ENCODE data around the gene EIF2S3.
"Not testable (repeated sequence)": the region's sequence is repeated elsewhere in the genome, so short reads cannot be mapped to it uniquely, and the experiment has no call there.

EIF2S3 gene

GRCh38 chrX:24055043-24055356 is 244 bp downstream of the EIF2S3 start:
- no peak overlapping the region for H3K4me3 ChIP-seq (ENCODE audit: low read length)
- no peaks in the 10 kb centered on the region for H3K27me3 ChIP-seq (ENCODE audit: insufficient read depth, low read length)
- peaks cover 31% of the 10 kb centered on the region for H3K36me3 ChIP-seq (ENCODE audit: insufficient read depth, low read depth, low read length)
- H3K9ac ChIP-seq (ENCODE audit: low read depth, low read length), result no peak overlapping the region; the same call in 1 of the 2 replicates
- peak overlapping the region; percentile 95 for H3K27ac ChIP-seq (ENCODE audit: low read length)
- H3K9me3 ChIP-seq (ENCODE audit: insufficient read depth, low read depth, low read length), result no peaks in the 10 kb centered on the region
- H3K4me1 ChIP-seq (ENCODE audit: insufficient read depth, low read length), result no peaks in the 10 kb centered on the region

GRCh38 chrX:24063488-24063887 is 8.7 kb downstream of the EIF2S3 start:
- Histone ChIP-seq H3K36me3 (ENCODE audit: insufficient read depth, low read depth, low read length) (peaks cover 89% of the 10 kb centered on the region), H3K27me3 (ENCODE audit: insufficient read depth, low read length) (no peaks in the 10 kb centered on the region), H3K9me3 (ENCODE audit: insufficient read depth, low read depth, low read length) (no peaks in the 10 kb centered on the region), H3K4me1 (ENCODE audit: insufficient read depth, low read length) (no peaks in the 10 kb centered on the region), H3K9ac (ENCODE audit: low read depth, low read length) (no peak overlapping the region), H3K27ac (ENCODE audit: low read length) (no peak overlapping the region), H3K4me3 (ENCODE audit: low read length) (no peak overlapping the region)

- no peak overlapping the region for H3K27ac ChIP-seq (ENCODE audit: low read length)
- H3K36me3 ChIP-seq (ENCODE audit: insufficient read depth, low read depth, low read length), result peaks cover 92% of the 10 kb centered on the region
- H3K27me3 ChIP-seq (ENCODE audit: insufficient read depth, low read length), result no peaks in the 10 kb centered on the region
- H3K9ac ChIP-seq (ENCODE audit: low read depth, low read length), result no peak overlapping the region
- H3K4me3 ChIP-seq (ENCODE audit: low read length), result no peak overlapping the region
- H3K4me1 ChIP-seq (ENCODE audit: insufficient read depth, low read length), result no peaks in the 10 kb centered on the region
- no peaks in the 10 kb centered on the region for H3K9me3 ChIP-seq (ENCODE audit: insufficient read depth, low read depth, low read length)
These were observed 15.1 kb downstream of the EIF2S3 start for GRCh38 chrX:24069877-24070276.

DNA sequence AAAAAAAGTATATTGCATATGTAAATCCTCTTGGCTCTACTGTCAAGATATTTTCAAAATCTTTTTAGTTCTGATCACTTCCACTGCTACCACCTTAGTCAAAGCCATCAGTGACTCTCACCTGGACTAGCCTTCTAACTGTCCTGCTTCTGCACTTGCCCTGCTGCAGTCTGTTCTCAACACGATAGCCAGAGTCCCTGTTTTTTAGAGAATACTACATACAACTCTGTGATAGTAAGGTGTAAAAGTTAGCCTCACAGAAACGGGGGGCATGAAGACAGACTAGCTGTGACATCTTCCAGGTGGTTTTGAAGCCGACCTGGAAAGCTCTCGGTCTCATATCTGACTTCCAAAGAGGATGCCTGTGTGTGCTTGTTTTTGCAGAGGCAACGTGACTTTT is 24.7 kb downstream of the EIF2S3 start:
- Histone ChIP-seq H3K9ac (ENCODE audit: low read depth, low read length) (no peak overlapping the region), H3K27ac (ENCODE audit: low read length) (no peak overlapping the region), H3K36me3 (ENCODE audit: insufficient read depth, low read depth, low read length) (peaks cover 43% of the 10 kb centered on the region), H3K9me3 (ENCODE audit: insufficient read depth, low read depth, low read length) (no peaks in the 10 kb centered on the region), H3K4me3 (ENCODE audit: low read length) (no peak overlapping the region), H3K27me3 (ENCODE audit: insufficient read depth, low read length) (no peaks in the 10 kb centered on the region), H3K4me1 (ENCODE audit: insufficient read depth, low read length) (no peaks in the 10 kb centered on the region)

GRCh38 chrX:24080245-24080644 is 25.5 kb downstream of the EIF2S3 start:
- H3K9me3 ChIP-seq (ENCODE audit: insufficient read depth, low read depth, low read length); H3K4me1 ChIP-seq (ENCODE audit: insufficient read depth, low read length); H3K27ac ChIP-seq (ENCODE audit: low read length); H3K9ac ChIP-seq (ENCODE audit: low read depth, low read length); H3K4me3 ChIP-seq (ENCODE audit: low read length); H3K27me3 ChIP-seq (ENCODE audit: insufficient read depth, low read length): not testable (repeated sequence)
- peaks cover 35% of the 10 kb centered on the region for H3K36me3 ChIP-seq (ENCODE audit: insufficient read depth, low read depth, low read length)

- no peaks in the 10 kb centered on the region for H3K9me3 ChIP-seq (ENCODE audit: insufficient read depth, low read depth, low read length)
- no peak overlapping the region for H3K9ac ChIP-seq (ENCODE audit: low read depth, low read length)
- peaks cover 30% of the 10 kb centered on the region for H3K36me3 ChIP-seq (ENCODE audit: insufficient read depth, low read depth, low read length)
- H3K27me3 ChIP-seq (ENCODE audit: insufficient read depth, low read length), result no peaks in the 10 kb centered on the region
- no peak overlapping the region for H3K4me3 ChIP-seq (ENCODE audit: low read length)
- H3K27ac ChIP-seq (ENCODE audit: low read length), result no peak overlapping the region
- H3K4me1 ChIP-seq (ENCODE audit: insufficient read depth, low read length), result no peaks in the 10 kb centered on the region
These were observed 25.9 kb downstream of the EIF2S3 start for GRCh38 chrX:24080704-24081103.

DNA sequence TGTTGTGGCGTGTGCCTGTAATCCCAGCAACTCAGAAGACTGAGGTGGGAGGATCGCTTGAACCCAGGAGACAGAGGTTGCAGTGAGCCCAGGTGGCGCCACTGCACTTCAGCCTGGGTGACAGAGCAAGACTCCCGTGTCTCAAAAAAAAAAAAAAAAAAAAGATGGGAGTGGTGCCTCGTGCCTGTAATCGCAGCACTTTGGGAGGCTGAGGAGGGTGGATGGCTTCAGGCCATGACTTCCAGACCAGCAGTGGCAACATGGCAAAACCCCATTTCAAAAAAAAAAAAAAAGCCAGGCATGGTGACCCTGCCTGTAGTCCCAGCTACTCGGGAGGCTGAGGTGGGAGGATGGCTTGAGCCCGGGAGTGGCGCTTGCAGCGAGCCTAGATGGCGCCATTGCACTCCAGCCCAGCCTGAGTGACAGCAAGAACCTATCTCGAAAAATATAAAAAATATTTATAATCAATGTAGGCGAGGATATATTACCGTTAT is 27.0 kb downstream of the EIF2S3 start:
- Histone ChIP-seq H3K27me3 (ENCODE audit: insufficient read depth, low read length) (no peaks in the 10 kb centered on the region), H3K4me1 (ENCODE audit: insufficient read depth, low read length) (no peaks in the 10 kb centered on the region), H3K9ac (ENCODE audit: low read depth, low read length) (no peak overlapping the region), H3K36me3 (ENCODE audit: insufficient read depth, low read depth, low read length) (peaks cover 20% of the 10 kb centered on the region), H3K27ac (ENCODE audit: low read length) (no peak overlapping the region), H3K9me3 (ENCODE audit: insufficient read depth, low read depth, low read length) (no peaks in the 10 kb centered on the region), H3K4me3 (ENCODE audit: low read length) (no peak overlapping the region)

GRCh38 chrX:24082447-24082846 is 27.7 kb downstream of the EIF2S3 start:
- Histone ChIP-seq H3K27me3 (ENCODE audit: insufficient read depth, low read length) (no peaks in the 10 kb centered on the region), H3K9me3 (ENCODE audit: insufficient read depth, low read depth, low read length) (no peaks in the 10 kb centered on the region), H3K9ac (ENCODE audit: low read depth, low read length) (no peak overlapping the region), H3K4me1 (ENCODE audit: insufficient read depth, low read length) (no peaks in the 10 kb centered on the region), H3K27ac (ENCODE audit: low read length) (no peak overlapping the region), H3K36me3 (ENCODE audit: insufficient read depth, low read depth, low read length) (peaks cover 13% of the 10 kb centered on the region), H3K4me3 (ENCODE audit: low read length) (no peak overlapping the region)

DNA sequence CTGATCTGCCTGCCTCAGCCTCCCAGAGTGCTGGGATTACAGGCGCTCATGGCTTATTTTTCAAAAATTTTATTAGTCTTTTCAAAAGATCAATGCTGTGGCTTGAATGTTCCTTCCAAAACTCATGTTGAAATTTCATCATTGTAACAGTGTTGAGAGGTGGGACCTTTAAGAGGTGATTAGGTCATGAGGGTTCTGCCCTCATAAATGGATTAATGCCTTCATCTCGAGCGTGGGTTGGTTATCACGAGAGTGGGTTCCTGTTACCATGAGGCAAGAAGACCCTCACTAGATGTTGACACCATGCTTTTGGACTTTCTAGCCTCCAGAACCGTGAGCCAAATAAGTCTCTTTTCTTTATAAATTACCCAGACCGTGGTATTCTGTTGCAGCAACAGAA is 30.3 kb downstream of the EIF2S3 start:
- Histone ChIP-seq H3K4me1 (ENCODE audit: insufficient read depth, low read length) (no peaks in the 10 kb centered on the region), H3K4me3 (ENCODE audit: low read length) (no peak overlapping the region)

GRCh38 chrX:24090300-24091200 is 35.8 kb downstream of the EIF2S3 start:
- H3K4me3 ChIP-seq (ENCODE audit: low read length), result no peak overlapping the region
- H3K9me3 ChIP-seq (ENCODE audit: insufficient read depth, low read depth, low read length), result no peaks in the 10 kb centered on the region
- H3K27ac ChIP-seq (ENCODE audit: low read length), result no peak overlapping the region

More for the DNA sequence above, 30.3 kb downstream of the EIF2S3 start:
- no peaks in the 10 kb centered on the region for H3K36me3 ChIP-seq (ENCODE audit: insufficient read depth, low read depth, low read length)
- H3K27ac ChIP-seq (ENCODE audit: low read length), result no peak overlapping the region
- no peak overlapping the region for H3K9ac ChIP-seq (ENCODE audit: low read depth, low read length)
- no peaks in the 10 kb centered on the region for H3K27me3 ChIP-seq (ENCODE audit: insufficient read depth, low read length)
- H3K9me3 ChIP-seq (ENCODE audit: insufficient read depth, low read depth, low read length), result no peaks in the 10 kb centered on the region

GRCh38 chrX:24093746-24094145 is 39.0 kb downstream of the EIF2S3 start:
- no peak overlapping the region for H3K4me3 ChIP-seq (ENCODE audit: low read length)
- H3K36me3 ChIP-seq (ENCODE audit: insufficient read depth, low read depth, low read length), result no peaks in the 10 kb centered on the region
- H3K9me3 ChIP-seq (ENCODE audit: insufficient read depth, low read depth, low read length), result no peaks in the 10 kb centered on the region
- H3K27ac ChIP-seq (ENCODE audit: low read length), result no peak overlapping the region
- H3K27me3 ChIP-seq (ENCODE audit: insufficient read depth, low read length), result no peaks in the 10 kb centered on the region
- H3K9ac ChIP-seq (ENCODE audit: low read depth, low read length), result no peak overlapping the region
- no peaks in the 10 kb centered on the region for H3K4me1 ChIP-seq (ENCODE audit: insufficient read depth, low read length)

More at GRCh38 chrX:24090300-24091200, 35.8 kb downstream of the EIF2S3 start:
- Histone ChIP-seq H3K27me3 (ENCODE audit: insufficient read depth, low read length) (no peaks in the 10 kb centered on the region), H3K36me3 (ENCODE audit: insufficient read depth, low read depth, low read length) (no peaks in the 10 kb centered on the region), H3K9ac (ENCODE audit: low read depth, low read length) (no peak overlapping the region), H3K4me1 (ENCODE audit: insufficient read depth, low read length) (no peaks in the 10 kb centered on the region)

DNA sequence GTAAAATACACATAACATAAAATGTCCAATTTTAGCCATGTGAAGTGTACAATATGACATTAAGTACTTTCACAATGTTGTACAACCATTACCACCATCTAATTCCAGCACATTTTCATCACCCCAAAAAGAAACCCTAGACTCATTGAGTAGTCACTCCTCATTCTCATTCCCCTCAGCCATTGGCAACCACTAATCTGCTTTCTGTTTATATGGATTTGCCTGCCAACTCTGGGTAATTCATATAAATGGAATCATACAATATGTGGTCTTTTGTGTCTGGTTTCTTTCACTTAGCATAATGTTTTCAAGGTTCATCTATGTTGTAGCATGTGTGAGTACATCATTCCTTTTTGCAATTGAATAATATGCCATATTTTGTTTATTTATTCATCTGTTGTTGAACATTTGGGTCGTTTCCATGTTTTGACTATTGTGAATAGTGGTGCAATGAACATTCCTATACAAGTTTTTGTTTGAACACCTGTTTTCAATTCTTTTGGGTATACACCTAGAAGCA is 43.0 kb downstream of the EIF2S3 start:
- no peaks in the 10 kb centered on the region for H3K9me3 ChIP-seq (ENCODE audit: insufficient read depth, low read depth, low read length)
- H3K27ac ChIP-seq (ENCODE audit: low read length), result no peak overlapping the region
- H3K4me1 ChIP-seq (ENCODE audit: insufficient read depth, low read length), result no peaks in the 10 kb centered on the region
- no peaks in the 10 kb centered on the region for H3K27me3 ChIP-seq (ENCODE audit: insufficient read depth, low read length)
- no peaks in the 10 kb centered on the region for H3K36me3 ChIP-seq (ENCODE audit: insufficient read depth, low read depth, low read length)
- H3K9ac ChIP-seq (ENCODE audit: low read depth, low read length), result no peak overlapping the region
- H3K4me3 ChIP-seq (ENCODE audit: low read length), result no peak overlapping the region
